Keratinocyte (primary cell): ENCODE results near the gene MTX3. TPM values are rescaled to one million over a fixed set of nuclear protein-coding genes. Genes with fewer than 3 reads are reported as not detected.

Experiments
- DNase-seq: peaks from one replicate; pipeline ENCODE4 v3.0.0-alpha.2; 2011; ENCODE audit warnings: low read depth, missing footprints, low spot score
- FAIRE-seq: peaks from 2 replicates; lab custom pipeline; 2011; peaks lifted over from hg19 to GRCh38; lab: Jason Lieb, UNC
- H2AFZ ChIP-seq: 2 replicates; pipeline ENCODE4 v1.6.0; 2012; ENCODE audit warnings: low read length, control low read depth, inconsistent platforms; ENCODE audit not compliant: control insufficient read depth
- H3K27ac ChIP-seq: 2 replicates; pipeline ENCODE4 v1.5.1; 2011; ENCODE audit warnings: low read length; ENCODE audit not compliant: control insufficient read depth, insufficient read depth
- H3K27me3 ChIP-seq: 3 replicates; pipeline ENCODE4 v1.6.0; 2011; ENCODE audit warnings: low read length; ENCODE audit not compliant: control insufficient read depth, insufficient read depth; ENCODE audit errors: extremely low read depth
- H3K36me3 ChIP-seq, 2 experiments: 2 replicates in 1 of 2; 3 replicates in 1 of 2; pipeline ENCODE4 v1.5.1; 2011; ENCODE audit warnings: low read length in 2 of 2, mild to moderate bottlenecking in 1 of 2; ENCODE audit not compliant: control insufficient read depth in 2 of 2, insufficient read depth in 2 of 2; ENCODE audit errors: extremely low read depth in 1 of 2
- H3K4me1 ChIP-seq: 3 replicates; pipeline ENCODE4 v1.5.1; 2011; ENCODE audit warnings: low read length; ENCODE audit not compliant: control insufficient read depth, insufficient read depth; ENCODE audit errors: extremely low read depth
- H3K4me2 ChIP-seq: 3 replicates; pipeline ENCODE4 v1.6.0; 2011; ENCODE audit warnings: low read depth, low read length; ENCODE audit not compliant: control insufficient read depth, insufficient read depth; ENCODE audit errors: extremely low read depth
- H3K4me3 ChIP-seq, 3 experiments: fragments of 200-600 bp in 1 of 3; sonication (generic) in 1 of 3; 2 replicates in 2 of 3; 3 replicates in 1 of 3; pipeline ENCODE4 v1.5.1; 2011 to 2016; ENCODE audit warnings: low read length in 3 of 3, mild to moderate bottlenecking in 3 of 3, control low read depth in 2 of 3, inconsistent platforms in 1 of 3, low read depth in 1 of 3, mixed read lengths in 1 of 3, mixed run types in 1 of 3, moderate library complexity in 1 of 3; ENCODE audit not compliant: control insufficient read depth in 2 of 3, insufficient read depth in 2 of 3; ENCODE audit errors: extremely low read depth in 1 of 3
- H3K79me2 ChIP-seq: 2 replicates; pipeline ENCODE4 v1.6.0; 2012; ENCODE audit warnings: low read length; ENCODE audit not compliant: control insufficient read depth, insufficient read depth
- H3K9ac ChIP-seq: 3 replicates; pipeline ENCODE4 v1.6.0; 2011; ENCODE audit warnings: low read length; ENCODE audit not compliant: control insufficient read depth, insufficient read depth; ENCODE audit errors: extremely low read depth
- H3K9me1 ChIP-seq: 3 replicates; pipeline ENCODE4 v1.6.0; 2011; ENCODE audit warnings: low read length; ENCODE audit not compliant: control insufficient read depth, insufficient read depth; ENCODE audit errors: extremely low read depth
- H3K9me3 ChIP-seq: 2 replicates; pipeline ENCODE4 v1.5.1; 2012; ENCODE audit warnings: low read depth, low read length; ENCODE audit not compliant: control insufficient read depth
- H4K20me1 ChIP-seq: 3 replicates; pipeline ENCODE4 v1.6.0; 2011; ENCODE audit warnings: low read length; ENCODE audit not compliant: control insufficient read depth, insufficient read depth; ENCODE audit errors: extremely low read depth
- EZH2 ChIP-seq: IDR thresholded peaks from one replicate; pipeline ENCODE4 v1.6.1; 2012; ENCODE audit warnings: inconsistent platforms, mild to moderate bottlenecking, low read length, moderate library complexity
- dilution Hi-C: fragments of 300-500 bp; cut with MboI; formaldehyde crosslinking; loops from one replicate; pipeline ENCODE4 v1.7.0; 2020; ENCODE audit warnings: low sequenced_read_pairs; ENCODE audit not compliant: extremely low pct_ligation_motif_present
- polyA plus RNA-seq, 5 experiments: library from polyadenylated mRNA; depleted of rRNA in 3 of 5; stranded (reverse) in 3 of 5; stranded (forward) in 1 of 5; unstranded in 1 of 5; fragments of >200 nt; gene quantifications; 1 replicate in 1 of 5; 2 replicates in 3 of 5; 3 replicates in 1 of 5; pipeline versions ENCODE4 v1.2.1 to v1.2.3, GENCODE V29; 2011 to 2012; ENCODE audit warnings: missing spikeins in 2 of 5, low read depth in 1 of 5, low replicate concordance in 1 of 5
- TF ChIP-seq, protein P1 (sequence below), 3 experiments: IDR thresholded peaks in 1 of 3; conservative IDR thresholded peaks in 1 of 3; optimal IDR thresholded peaks in 1 of 3; 2 replicates in 2 of 3; 3 replicates in 1 of 3; pipeline versions ENCODE3 to v1.5.1; 2011; ENCODE audit warnings: low read length in 3 of 3, mild to moderate bottlenecking in 3 of 3, moderate library complexity in 2 of 3, control low read depth in 1 of 3, inconsistent platforms in 1 of 3; ENCODE audit not compliant: insufficient read depth in 2 of 3; ENCODE audit errors: extremely low read depth in 1 of 3

Gene MTX3
- polyA plus RNA-seq, 1 donor (not counting 4 experiments of a cell fraction or from before 2014, with no cell fraction given): 14.3 TPM

DNA sequence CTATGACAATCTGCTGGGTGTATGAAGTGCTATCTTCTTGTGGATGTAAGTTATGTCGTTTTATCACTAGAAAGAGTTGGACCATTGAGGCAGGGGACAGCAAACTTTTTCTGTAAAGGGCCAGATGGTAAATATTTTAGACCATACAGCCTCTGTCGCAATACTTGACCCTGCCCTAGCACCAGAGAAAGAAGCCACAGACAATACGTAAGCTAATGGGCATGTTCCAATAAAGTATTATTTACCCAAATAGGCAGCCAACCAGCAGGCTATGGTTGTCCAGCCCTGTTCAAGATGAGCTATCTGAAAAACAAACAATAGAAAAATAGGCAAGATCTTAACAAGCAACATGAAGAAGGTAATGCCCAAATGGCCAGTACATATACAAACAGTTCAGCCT is 36.4 kb downstream of the MTX3 start:
- no peaks in the 10 kb centered on the region for H3K9me1 ChIP-seq

DNA sequence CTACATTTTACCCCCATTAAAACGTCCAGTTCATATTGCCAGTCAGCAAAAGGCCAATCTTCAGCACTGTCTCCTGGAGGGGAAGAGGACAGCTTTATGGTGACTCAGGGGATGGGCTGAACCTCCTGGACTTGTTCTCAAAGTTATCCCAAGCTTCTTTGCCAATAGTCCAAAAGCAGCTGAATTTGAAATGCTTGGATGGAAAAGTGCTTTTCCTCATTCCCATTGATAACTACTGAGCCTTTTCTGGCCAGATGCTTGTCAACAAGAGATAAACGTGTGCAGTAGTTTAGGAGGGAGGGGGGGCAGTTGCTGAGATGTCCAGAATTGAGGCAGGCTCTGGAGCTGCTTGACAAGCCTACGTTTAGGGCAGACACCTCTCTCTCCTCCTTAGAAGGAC is 43.5 kb downstream of the MTX3 start:
- no peak overlapping the region for H3K4me3 ChIP-seq
- no peaks in the 10 kb centered on the region for H3K9me1 ChIP-seq
- H3K79me2 ChIP-seq: no peaks in the 10 kb centered on the region
- no peak for FAIRE-seq
- no peaks in the 10 kb centered on the region for H3K4me1 ChIP-seq
- H3K27me3 ChIP-seq: no peaks in the 10 kb centered on the region
- H3K9me3 ChIP-seq: no peaks in the 10 kb centered on the region
- no peak for DNase-seq
- dilution Hi-C loops: no loop called here
- no peak overlapping the region for H3K27ac ChIP-seq
- H4K20me1 ChIP-seq: no peaks in the 10 kb centered on the region
- TF ChIP-seq, protein P1, sequence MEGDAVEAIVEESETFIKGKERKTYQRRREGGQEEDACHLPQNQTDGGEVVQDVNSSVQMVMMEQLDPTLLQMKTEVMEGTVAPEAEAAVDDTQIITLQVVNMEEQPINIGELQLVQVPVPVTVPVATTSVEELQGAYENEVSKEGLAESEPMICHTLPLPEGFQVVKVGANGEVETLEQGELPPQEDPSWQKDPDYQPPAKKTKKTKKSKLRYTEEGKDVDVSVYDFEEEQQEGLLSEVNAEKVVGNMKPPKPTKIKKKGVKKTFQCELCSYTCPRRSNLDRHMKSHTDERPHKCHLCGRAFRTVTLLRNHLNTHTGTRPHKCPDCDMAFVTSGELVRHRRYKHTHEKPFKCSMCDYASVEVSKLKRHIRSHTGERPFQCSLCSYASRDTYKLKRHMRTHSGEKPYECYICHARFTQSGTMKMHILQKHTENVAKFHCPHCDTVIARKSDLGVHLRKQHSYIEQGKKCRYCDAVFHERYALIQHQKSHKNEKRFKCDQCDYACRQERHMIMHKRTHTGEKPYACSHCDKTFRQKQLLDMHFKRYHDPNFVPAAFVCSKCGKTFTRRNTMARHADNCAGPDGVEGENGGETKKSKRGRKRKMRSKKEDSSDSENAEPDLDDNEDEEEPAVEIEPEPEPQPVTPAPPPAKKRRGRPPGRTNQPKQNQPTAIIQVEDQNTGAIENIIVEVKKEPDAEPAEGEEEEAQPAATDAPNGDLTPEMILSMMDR (optimal IDR thresholded peaks at IDR 0.05 in 1 of 3, IDR thresholded peaks at IDR 0.05 in 1 of 3, conservative IDR thresholded peaks at IDR 0.05 in 1 of 3; ENCODE audit: extremely low read depth in 1 of 3, insufficient read depth in 2 of 3, low read length in 3 of 3): no peak
- no peak for TF ChIP-seq EZH2
- no peak overlapping the region for H2AFZ ChIP-seq
- H3K9ac ChIP-seq: no peak overlapping the region
- H3K36me3 ChIP-seq: no peaks in the 10 kb centered on the region
- H3K4me2 ChIP-seq: no peak overlapping the region

More for the DNA sequence above, 36.4 kb downstream of the MTX3 start:
- TF ChIP-seq, protein P1 (optimal IDR thresholded peaks at IDR 0.05 in 1 of 3, IDR thresholded peaks at IDR 0.05 in 1 of 3, conservative IDR thresholded peaks at IDR 0.05 in 1 of 3; ENCODE audit: extremely low read depth in 1 of 3, insufficient read depth in 2 of 3, low read length in 3 of 3): no peak
- no peak for TF ChIP-seq EZH2
- peak overlapping the region; percentile 36 for H2AFZ ChIP-seq
- H3K4me1 ChIP-seq: peaks cover 27% of the 10 kb centered on the region
- no peak overlapping the region for H3K27ac ChIP-seq
- H3K27me3 ChIP-seq: no peaks in the 10 kb centered on the region
- no peak for DNase-seq
- H3K9ac ChIP-seq: no peak overlapping the region
- no peaks in the 10 kb centered on the region for H3K79me2 ChIP-seq
- FAIRE-seq: no peak
- no peaks in the 10 kb centered on the region for H3K9me3 ChIP-seq
- H3K36me3 ChIP-seq: no peaks in the 10 kb centered on the region
- dilution Hi-C loops: no loop called here
- no peaks in the 10 kb centered on the region for H4K20me1 ChIP-seq
- no peak overlapping the region for H3K4me2 ChIP-seq
- no peak overlapping the region for H3K4me3 ChIP-seq
